Neural progenitor cell (in vitro differentiated cells): ENCODE results near the gene SLX9. TPM values are rescaled to one million over a fixed set of nuclear protein-coding genes. Genes with fewer than 3 reads are reported as not detected.

Source experiments
- DNase-seq: peaks from one replicate; pipeline ENCODE4 v3.0.0-alpha.2; 2016; ENCODE audit warnings: low spot score
- H2AFZ ChIP-seq: fragments of 200-600 bp; sonication (generic); replicated peaks from 2 replicates; pipeline ENCODE4 v1.6.1; 2016; ENCODE audit warnings: antibody characterized with exemption
- H3F3A ChIP-seq: fragments of 200-600 bp; sonication (generic); 2 replicates; pipeline ENCODE4 v1.6.1; 2016; ENCODE audit warnings: antibody characterized with exemption, low read depth
- H3K27ac ChIP-seq: fragments of 200-600 bp; sonication (generic); 2 replicates; pipeline ENCODE4 v1.5.1; 2016; ENCODE audit warnings: mild to moderate bottlenecking
- H3K27me3 ChIP-seq: fragments of 200-600 bp; sonication (generic); 2 replicates; pipeline ENCODE4 v1.6.1; 2016; ENCODE audit warnings: mild to moderate bottlenecking, moderate library complexity
- H3K36me3 ChIP-seq: fragments of 200-600 bp; sonication (generic); 2 replicates; pipeline ENCODE4 v1.5.1; 2016
- H3K4me1 ChIP-seq: fragments of 200-600 bp; sonication (generic); 2 replicates; pipeline ENCODE4 v1.6.1; 2016; ENCODE audit warnings: mixed run types
- H3K4me2 ChIP-seq: fragments of 200-600 bp; sonication (generic); 2 replicates; pipeline ENCODE4 v1.6.1; 2016
- H3K4me3 ChIP-seq: fragments of 200-600 bp; sonication (generic); 2 replicates; pipeline ENCODE4 v1.5.1; 2016
- H3K79me2 ChIP-seq: fragments of 200-600 bp; sonication (generic); 2 replicates; pipeline ENCODE4 v1.6.1; 2016; ENCODE audit warnings: low read depth
- H3K9ac ChIP-seq: fragments of 200-600 bp; sonication (generic); 2 replicates; pipeline ENCODE4 v1.6.1; 2016
- H3K9me3 ChIP-seq: fragments of 200-600 bp; sonication (generic); 2 replicates; pipeline ENCODE4 v1.5.1; 2016; ENCODE audit warnings: low read depth
- H4K20me1 ChIP-seq: fragments of 200-600 bp; sonication (generic); 2 replicates; pipeline ENCODE4 v1.6.1; 2016; ENCODE audit warnings: low read depth
- H3K27ac Mint-ChIP-seq: 3 replicates; pipeline ENCODE4 v1.8.0; 2021; ENCODE audit warnings: mixed read lengths
- H3K27me3 Mint-ChIP-seq: 2 replicates; pipeline ENCODE4 v1.8.0; 2022; ENCODE audit warnings: low read depth, mild to moderate bottlenecking, inconsistent platforms, moderate library complexity, mixed read lengths; ENCODE audit not compliant: insufficient read depth
- H3K36me3 Mint-ChIP-seq: 3 replicates; pipeline ENCODE4 v1.8.0; 2021; ENCODE audit warnings: mixed read lengths
- H3K4me1 Mint-ChIP-seq: 3 replicates; pipeline ENCODE4 v1.8.0; 2021; ENCODE audit warnings: mixed read lengths
- H3K4me3 Mint-ChIP-seq: 3 replicates; pipeline ENCODE4 v1.8.0; 2021; ENCODE audit warnings: mild to moderate bottlenecking, moderate library complexity, mixed read lengths
- H3K9me3 Mint-ChIP-seq: 3 replicates; pipeline ENCODE4 v1.8.0; 2020; ENCODE audit warnings: mixed read lengths
- CTCF ChIP-seq: fragments of 200-600 bp; sonication (generic); IDR thresholded peaks from 2 replicates; pipeline ENCODE4 v1.5.1; 2017; ENCODE audit warnings: antibody characterized with exemption, mild to moderate bottlenecking
- EZH2 ChIP-seq: fragments of 200-600 bp; sonication (generic); IDR thresholded peaks from 2 replicates; pipeline ENCODE4 v1.6.1; 2017; ENCODE audit warnings: antibody characterized with exemption, mild to moderate bottlenecking, moderate library complexity
- EZH2phosphoT487 ChIP-seq: fragments of 200-600 bp; sonication (generic); IDR thresholded peaks from 2 replicates; pipeline ENCODE4 v1.6.1; 2017; ENCODE audit warnings: antibody characterized with exemption
- total RNA-seq: library from RNA; depleted of rRNA; stranded (reverse); fragments of >200 nt; gene quantifications from 2 replicates; pipeline ENCODE4 v1.2.3, GENCODE V29; 2015; ENCODE audit warnings: low replicate concordance

Gene SLX9
- total RNA-seq, 1 donor from 2014 or later = 4.7 TPM

GRCh38 chr21:44898011-44898488, 41.8 kb upstream of the SLX9 start:
- no peak overlapping the region for H2AFZ ChIP-seq
- no peak overlapping the region for H3K27ac ChIP-seq
- H3K9me3 Mint-ChIP-seq = no peaks in the 10 kb centered on the region
- peaks cover 14% of the 10 kb centered on the region for H3K27me3 Mint-ChIP-seq
- no peak overlapping the region for H3K27ac Mint-ChIP-seq
- H3K79me2 ChIP-seq = no peaks in the 10 kb centered on the region
- no peak overlapping the region for H3K4me3 ChIP-seq
- H3K9me3 ChIP-seq = no peaks in the 10 kb centered on the region
- no peaks in the 10 kb centered on the region for H3K36me3 Mint-ChIP-seq
- H3K36me3 ChIP-seq = no peaks in the 10 kb centered on the region
- peaks cover 12% of the 10 kb centered on the region for H3K4me1 Mint-ChIP-seq
- no peak for DNase-seq
- no peak overlapping the region for H3K4me2 ChIP-seq
- no peak for TF ChIP-seq CTCF
- no peak for TF ChIP-seq EZH2phosphoT487
- TF ChIP-seq EZH2 = no peak
- H3K4me1 ChIP-seq = peaks cover 10% of the 10 kb centered on the region
- no peak overlapping the region for H3K4me3 Mint-ChIP-seq
- H3F3A ChIP-seq = peaks cover 9% of the 10 kb centered on the region
- H3K27me3 ChIP-seq = no peaks in the 10 kb centered on the region
- H3K9ac ChIP-seq = no peak overlapping the region
- H4K20me1 ChIP-seq = no peaks in the 10 kb centered on the region

GRCh38 chr21:44898851-44899767, 40.7 kb upstream of the SLX9 start:
- Histone ChIP-seq H3F3A (peaks cover 9% of the 10 kb centered on the region), H3K4me2 (no peak overlapping the region), H4K20me1 (no peaks in the 10 kb centered on the region), H3K79me2 (no peaks in the 10 kb centered on the region), H3K36me3 (no peaks in the 10 kb centered on the region), H3K9me3 (no peaks in the 10 kb centered on the region), H3K27me3 (no peaks in the 10 kb centered on the region), H3K9ac (no peak overlapping the region), H3K4me1 (peaks cover 10% of the 10 kb centered on the region), H3K27ac (no peak overlapping the region), H2AFZ (no peak overlapping the region), H3K4me3 (no peak overlapping the region)
- no peaks in the 10 kb centered on the region for H3K36me3 Mint-ChIP-seq
- no peak for TF ChIP-seq CTCF
- TF ChIP-seq EZH2phosphoT487 = no peak
- no peak for TF ChIP-seq EZH2
- DNase-seq = no peak
- H3K4me3 Mint-ChIP-seq = no peak overlapping the region
- no peak overlapping the region for H3K27ac Mint-ChIP-seq
- no peaks in the 10 kb centered on the region for H3K9me3 Mint-ChIP-seq
- peaks cover 12% of the 10 kb centered on the region for H3K27me3 Mint-ChIP-seq
- H3K4me1 Mint-ChIP-seq = peaks cover 12% of the 10 kb centered on the region

- Histone ChIP-seq H3F3A (peaks cover 9% of the 10 kb centered on the region), H3K27me3 (no peaks in the 10 kb centered on the region), H3K9ac (no peak overlapping the region), H3K36me3 (no peaks in the 10 kb centered on the region), H4K20me1 (no peaks in the 10 kb centered on the region), H3K4me1 (peaks cover 10% of the 10 kb centered on the region), H3K4me2 (no peak overlapping the region), H2AFZ (no peak overlapping the region), H3K4me3 (no peak overlapping the region), H3K9me3 (no peaks in the 10 kb centered on the region), H3K79me2 (no peaks in the 10 kb centered on the region), H3K27ac (no peak overlapping the region)
- no peak for TF ChIP-seq EZH2phosphoT487
- TF ChIP-seq EZH2 = no peak
- no peak for TF ChIP-seq CTCF
- no peak for DNase-seq
- Mint-ChIP-seq H3K27ac (no peak overlapping the region), H3K27me3 (peaks cover 14% of the 10 kb centered on the region), H3K4me3 (no peak overlapping the region), H3K9me3 (no peaks in the 10 kb centered on the region), H3K36me3 (no peaks in the 10 kb centered on the region), H3K4me1 (peaks cover 15% of the 10 kb centered on the region)
Observed at GRCh38 chr21:44899768-44900558, 39.9 kb upstream of the SLX9 start.
